Stimulated activated CD4-positive, alpha-beta T cell treated with anti-CD3 and anti-CD28 coated beads, Interleukin-12 subunit alpha, Interleukin-12 subunit beta, amount 100 ng/mL, for 48 hours (primary cell): ENCODE measurements around the gene MVD.
"Not testable (repeated sequence)": the region's sequence is repeated elsewhere in the genome, so short reads cannot be mapped to it uniquely, and the experiment has no call there.

Experiments
- DNase-seq, 3 donors: peaks; one replicate each; pipeline ENCODE4 v3.0.0-alpha.2; 2020; ENCODE audit warnings: low read depth in 2 of 3, low spot score in 1 of 3

The MVD gene

GRCh38 chr16:88610080-88610479 lies 52.8 kb downstream of the MVD start:
- DNase-seq: no peak

GRCh38 chr16:88609426-88609825 lies 53.5 kb downstream of the MVD start:
- DNase-seq: not testable (repeated sequence)

GRCh38 chr16:88608076-88608475 lies 54.8 kb downstream of the MVD start:
- DNase-seq: no peak

GRCh38 chr16:88606148-88606757 lies 56.6 kb downstream of the MVD start:
- DNase-seq: no peak

- DNase-seq: no peak
These were observed 57.4 kb downstream of the MVD start for GRCh38 chr16:88605186-88606147.

GRCh38 chr16:88602091-88602490 lies 60.8 kb downstream of the MVD start:
- DNase-seq: no peak
